Ecto neural progenitor cell (in vitro differentiated cells): ENCODE measurements around the gene PRPF8.
A peak's percentile ranks its signal among the peaks of the same experiment; 100 is the strongest.

Source experiments
- DNase-seq: peaks from one replicate; pipeline ENCODE4 v3.0.0-alpha.2; 2018; ENCODE audit warnings: low spot score

PRPF8 gene

DNA sequence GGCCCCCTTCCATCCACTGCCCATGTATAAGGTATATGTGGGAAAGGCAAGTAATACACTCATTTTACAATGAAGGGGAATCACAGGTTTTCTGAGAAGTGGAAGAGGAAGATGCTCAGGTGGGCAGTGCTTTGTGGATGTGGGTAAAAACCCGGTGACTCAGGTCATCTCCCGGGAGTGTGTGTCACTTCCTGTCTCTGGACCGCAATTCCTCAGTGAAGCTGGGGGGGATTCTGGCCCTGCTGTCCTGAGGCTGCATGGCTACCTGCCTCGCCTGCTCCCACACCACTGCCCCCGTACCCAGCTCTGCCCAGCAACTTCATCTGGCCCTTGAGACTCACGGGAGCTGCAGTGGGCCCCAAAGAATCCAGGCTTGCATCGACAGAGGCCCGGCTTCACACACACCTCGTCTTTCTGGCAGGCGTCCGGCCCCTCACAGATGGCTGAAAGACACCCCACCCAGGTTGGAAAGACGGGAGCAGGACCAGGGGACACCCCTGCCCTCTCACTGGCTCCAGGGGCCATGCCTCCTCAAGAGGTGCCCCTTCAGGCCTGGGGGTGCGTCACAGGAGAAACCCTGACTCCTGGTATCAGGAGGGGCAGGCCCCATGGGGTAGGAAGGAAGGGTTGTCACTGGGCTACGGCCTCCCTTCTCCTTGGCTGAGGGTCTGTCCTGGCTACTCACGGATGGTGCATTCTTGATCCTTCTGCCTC lies 40.0 kb downstream of the PRPF8 start:
- DNase-seq, result peak; percentile 51

DNA sequence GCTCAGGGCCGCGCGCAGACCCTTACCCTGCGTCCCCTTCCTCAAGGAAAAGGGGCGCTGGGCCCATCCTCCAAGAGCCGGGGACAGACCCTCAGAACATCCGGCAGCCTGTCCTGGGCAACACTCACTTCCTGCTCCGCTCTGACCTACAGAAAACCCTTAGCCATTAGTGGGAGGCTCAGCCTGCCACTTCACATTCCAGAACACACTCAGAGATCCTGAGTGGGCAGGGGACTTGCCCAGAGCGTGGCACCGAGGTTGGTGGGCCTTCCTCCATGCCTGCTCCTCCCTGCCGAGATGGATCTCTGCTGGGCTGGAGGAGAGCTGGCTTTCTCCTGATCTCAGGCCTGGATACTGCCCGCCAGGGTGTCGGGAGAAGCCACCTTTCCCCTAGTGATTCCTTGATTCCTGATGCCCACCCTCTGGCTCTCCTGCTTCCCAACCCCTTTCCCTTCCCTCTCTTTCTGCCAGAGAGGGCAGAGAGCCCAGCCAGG lies 40.6 kb downstream of the PRPF8 start:
- no peak for DNase-seq

DNA sequence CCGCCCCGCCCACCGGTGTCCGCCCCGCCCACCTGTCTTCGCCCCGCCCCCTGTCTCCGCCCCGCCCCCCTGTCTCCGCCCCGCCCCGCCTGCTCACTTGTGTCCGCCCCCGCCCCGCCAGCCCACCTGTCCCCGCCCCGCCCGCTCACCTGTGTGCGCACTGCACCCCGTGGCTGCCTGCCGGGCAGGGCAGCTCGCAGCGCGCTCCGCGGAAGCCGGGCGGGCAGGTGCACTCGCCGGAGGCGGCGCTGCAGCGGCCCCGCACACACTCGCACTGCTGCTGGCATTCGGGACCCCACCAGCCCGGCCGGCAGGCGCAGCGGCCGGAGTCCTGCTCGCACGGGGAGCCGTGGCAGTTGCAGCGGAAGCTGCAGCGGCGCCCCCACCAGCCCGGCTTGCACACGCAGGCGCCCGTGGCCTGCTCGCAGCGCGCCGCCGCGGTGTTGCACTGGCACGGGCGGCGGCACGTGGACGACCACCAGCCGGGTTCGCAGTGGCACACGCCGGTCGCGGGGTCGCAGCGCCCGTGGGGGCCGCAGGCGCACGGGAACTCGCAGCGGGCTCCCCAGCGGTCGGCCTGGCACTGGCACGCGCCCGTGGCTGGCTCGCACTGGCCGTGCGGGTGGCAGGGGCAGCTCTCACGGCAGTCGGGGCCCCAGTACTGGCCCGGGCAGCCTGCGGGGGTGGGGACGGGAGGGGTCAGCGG lies 41.2 kb downstream of the PRPF8 start:
- peak; percentile 85 for DNase-seq

DNA sequence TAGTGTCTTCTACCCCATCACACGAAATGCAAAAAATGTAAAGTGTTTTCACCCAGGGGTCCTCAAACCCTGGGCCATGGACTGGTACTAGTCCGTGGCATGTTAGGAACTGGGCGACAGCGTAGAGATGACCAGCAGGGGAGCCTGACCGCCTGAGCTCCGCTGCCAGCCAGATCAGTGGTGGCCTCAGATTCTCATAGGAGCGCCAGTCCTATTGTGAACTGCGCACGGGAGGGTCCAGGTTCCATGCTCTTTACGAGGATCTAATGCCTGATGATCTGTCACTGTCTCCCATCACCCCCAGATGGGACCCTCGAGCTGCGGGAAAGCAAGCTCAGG lies 43.6 kb downstream of the PRPF8 start:
- DNase-seq, result no peak

DNA sequence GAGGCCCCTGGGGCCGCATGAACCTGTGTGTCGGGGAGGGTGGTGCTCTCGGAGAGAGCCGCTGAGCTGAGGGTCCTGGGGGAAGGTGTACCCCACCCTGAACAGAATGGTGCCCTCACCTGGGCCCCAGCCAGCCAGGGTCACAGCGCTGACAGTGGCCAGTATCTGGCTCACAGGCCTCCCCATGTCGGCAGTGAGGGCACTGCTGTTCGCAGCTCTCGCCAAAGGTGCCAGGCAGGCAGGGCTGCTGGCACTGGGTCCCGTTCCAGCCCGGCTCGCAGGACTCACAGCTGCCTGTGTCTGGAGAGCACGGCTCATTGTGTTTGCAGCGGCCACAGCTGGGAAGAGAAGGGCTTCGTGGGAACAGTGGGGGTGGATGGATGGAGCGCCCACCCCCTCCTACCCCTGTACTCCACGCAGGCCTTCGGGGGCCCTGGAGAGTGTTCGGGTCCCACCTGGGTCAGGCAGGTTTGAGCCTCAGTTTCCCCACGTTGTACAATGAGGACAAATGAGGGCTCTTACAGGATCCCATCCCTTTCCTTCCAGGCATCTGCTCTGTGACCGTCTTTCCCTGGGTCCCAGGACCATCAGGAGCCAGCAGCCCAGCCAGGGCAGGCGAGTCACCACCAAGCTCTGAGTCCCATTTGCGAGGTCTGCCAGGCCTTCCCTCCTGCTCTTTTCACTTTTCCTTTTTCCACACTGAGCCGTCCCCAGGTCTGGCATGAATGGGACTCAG lies 44.2 kb downstream of the PRPF8 start:
- no peak for DNase-seq

DNA sequence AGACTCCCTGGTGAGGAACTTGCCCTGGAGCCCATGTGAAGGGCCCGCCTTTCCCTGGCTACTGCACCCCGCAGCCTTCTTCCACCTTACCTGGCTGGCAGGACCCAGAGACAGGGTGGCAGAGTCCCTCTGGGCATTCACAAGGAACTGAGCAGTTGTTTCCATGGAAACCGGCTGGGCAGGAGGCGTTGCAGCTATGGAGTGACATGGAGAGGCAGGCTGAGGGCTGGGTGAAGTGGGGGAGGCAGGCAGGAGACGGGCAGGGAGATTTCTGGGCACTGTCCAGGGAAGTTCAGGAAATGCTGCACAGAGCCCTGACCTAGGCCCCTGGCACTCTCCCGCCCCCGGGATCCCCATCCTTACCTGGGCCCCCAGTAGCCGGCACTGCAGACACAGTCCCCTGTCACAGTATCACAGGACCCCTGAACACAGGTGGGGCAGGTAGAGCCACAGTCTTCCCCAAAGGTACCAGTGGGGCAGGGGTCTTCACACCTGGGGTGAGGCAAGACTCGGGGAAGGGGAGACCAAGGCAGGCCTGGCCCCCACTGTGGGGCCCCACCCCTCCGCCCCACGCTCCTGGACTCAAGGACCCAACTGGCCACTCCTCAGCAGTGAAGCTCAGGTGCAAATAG lies 45.0 kb downstream of the PRPF8 start:
- DNase-seq, result peak; percentile 58

DNA sequence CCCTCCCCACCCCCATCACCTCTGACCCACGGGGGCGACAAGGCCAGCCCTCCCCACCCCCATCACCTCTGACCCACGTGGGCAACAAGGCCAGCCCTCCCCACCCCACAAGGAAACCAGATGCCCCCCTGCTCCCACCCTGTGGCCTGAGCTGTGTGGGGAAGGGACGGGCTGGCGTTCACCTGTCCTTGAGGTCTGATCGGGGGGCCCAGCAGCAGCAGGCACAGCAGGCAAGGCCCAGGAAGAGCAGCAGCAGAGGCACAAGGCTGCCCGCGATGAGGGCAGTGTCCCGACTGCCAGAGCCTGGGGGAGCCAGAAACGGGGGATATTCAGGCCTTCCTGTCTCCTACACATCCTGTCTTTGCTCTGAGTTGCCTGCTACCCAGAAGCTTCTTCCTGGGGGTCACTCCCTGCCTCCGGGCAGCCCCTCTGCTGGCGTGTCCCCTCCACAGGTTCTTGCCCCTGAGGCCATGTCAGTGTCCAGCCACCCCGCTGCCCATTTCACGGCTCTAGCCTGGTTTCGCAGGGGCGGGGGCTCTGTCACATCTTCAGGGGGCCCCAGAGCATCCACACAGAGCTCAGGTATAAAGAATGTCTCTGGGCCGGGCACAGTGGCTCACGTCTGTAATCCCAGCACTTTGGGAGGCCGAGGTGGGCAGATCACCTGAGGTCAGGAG lies 45.9 kb downstream of the PRPF8 start:
- peak; percentile 52 for DNase-seq

DNA sequence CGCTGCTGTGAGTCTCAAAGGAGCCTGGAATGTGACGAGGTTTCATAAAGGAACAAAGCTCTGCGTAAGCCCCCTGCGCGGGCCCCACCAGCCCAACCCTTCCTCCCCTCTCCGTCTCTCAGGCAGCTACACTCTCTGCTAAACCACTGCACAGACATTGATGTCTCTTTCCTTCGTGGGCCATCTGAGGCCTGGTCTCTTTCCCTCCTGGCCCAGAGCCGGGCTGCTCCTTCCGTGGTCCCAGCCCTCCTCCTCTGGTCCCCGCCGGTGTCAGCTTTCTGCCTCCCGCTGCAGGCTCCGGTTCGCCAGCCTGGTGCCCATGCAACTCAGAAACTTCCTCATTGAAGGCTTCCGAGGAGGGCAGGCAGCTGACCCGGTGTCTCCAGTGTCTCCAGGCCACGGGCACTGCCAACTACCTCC lies 46.5 kb downstream of the PRPF8 start:
- DNase-seq, result peak; percentile 66

DNA sequence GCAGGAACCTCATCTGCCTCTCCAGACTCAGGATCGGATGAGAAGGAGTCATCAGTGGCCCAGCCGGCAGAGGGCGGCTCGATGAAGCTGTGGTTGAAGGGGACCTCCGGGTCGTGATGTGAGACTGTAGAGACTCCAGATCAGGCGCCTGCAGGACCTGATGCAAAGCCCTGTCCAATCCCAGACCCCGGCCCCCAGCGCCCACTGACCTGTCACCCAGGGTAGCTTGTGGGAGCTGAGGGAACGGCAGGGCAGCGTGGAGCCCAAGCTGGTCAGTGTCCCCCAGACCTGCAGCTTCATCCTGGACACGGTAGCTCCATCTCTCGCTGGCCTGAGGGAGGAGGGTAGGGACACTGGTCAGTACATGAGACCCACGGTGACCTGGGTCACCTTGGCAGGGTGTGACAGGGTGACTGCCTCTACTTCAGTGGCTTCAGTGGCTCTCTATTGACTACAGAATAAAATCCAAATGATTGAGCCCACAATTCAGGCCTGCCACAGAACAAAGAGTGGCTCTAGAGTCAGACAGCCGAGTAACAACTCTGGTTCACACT lies 47.9 kb downstream of the PRPF8 start:
- no peak for DNase-seq

DNA sequence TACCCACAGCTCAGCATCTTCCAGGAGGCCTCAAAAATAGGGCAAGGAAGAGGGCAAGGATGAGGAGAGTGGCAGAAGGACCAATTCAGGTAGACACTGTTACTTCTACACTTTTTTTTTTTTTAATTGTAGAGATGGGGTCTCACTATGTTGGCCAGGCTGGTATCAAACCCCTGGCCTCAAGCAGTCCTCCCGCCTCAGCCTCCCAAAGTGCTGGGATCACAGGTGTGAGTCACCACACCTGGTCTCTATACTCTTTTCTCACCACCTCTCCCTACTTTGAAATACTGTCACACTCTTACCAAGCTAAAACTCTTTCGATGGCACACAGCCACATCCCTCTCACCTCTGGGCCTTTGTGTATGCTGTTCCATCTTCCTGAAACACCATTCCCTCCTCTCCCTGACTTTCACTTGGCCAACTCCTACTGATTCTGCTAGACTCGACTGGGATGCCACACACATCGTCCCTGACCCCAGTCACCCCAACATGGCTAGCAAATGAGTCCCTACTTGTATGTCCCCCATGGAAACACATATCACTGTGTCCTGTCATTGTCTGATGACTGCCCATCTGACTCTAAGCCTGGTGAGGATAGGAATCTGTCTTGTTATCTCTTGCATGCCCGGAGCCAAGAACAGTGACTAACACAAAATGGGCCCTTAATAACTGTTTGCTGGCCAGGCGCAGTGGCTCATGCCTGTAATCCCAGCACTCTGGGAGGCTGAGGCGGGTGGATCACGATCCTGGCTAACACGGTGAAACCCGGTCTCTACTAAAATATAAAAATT lies 48.8 kb downstream of the PRPF8 start:
- DNase-seq, result no peak

DNA sequence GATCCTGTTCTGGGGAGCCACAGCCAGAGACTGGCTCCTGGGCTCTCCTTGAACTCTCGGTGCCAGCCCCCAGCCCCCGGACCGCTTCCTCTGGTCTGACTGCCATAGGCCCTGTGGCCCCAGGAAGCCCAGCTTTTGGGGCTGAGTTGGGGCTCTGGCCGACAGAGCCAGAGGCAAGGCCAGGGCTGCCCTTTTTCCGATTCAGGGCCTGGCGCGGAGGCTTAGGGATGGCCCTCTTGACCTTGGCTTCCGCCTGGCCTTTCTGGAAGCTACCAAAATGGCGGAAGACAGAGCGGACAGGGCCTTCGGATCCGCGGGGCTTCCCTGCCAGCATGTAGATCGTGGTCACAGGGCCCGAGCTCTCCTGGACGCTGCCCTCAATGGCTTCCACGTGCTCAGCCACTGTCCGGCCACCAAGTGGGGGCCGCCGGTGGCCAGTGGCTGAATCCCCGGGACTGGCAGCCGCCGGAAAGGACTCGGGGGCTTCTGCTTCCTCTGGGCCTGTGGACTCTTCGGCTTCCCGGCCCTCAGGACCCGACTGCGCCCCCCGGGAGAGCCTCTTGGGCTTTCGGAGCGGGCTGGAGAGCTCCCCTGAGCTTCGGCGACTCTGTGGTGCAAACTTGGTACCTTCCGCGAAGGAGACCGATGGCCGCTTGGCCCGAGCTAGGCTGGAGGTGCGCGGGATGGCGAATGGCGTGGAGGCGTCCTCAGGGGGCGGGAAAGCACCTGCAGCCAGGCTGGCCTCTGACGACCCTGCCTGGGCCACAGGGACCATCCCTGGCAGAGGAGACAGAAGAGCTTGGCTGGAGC lies 49.6 kb downstream of the PRPF8 start:
- no peak for DNase-seq

DNA sequence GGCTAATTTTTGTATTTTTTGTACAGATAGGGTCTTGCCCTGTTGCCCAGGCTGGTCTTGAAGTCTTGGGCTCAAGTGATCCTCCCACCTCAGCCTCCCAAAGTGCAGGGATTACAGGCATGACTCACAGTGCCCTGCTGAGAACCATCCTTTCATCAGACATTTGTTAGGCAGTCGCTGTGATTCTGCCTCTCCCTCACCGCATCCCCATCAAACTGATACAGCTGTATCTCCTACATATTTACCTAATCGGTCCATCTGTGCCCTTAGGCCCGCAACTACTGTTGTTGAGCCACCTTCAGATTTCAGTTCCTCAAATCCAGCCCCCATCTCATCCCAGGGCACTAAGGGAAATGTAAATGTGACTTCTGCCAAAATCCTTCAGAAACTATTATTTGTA lies 54.0 kb downstream of the PRPF8 start:
- DNase-seq, result no peak

DNA sequence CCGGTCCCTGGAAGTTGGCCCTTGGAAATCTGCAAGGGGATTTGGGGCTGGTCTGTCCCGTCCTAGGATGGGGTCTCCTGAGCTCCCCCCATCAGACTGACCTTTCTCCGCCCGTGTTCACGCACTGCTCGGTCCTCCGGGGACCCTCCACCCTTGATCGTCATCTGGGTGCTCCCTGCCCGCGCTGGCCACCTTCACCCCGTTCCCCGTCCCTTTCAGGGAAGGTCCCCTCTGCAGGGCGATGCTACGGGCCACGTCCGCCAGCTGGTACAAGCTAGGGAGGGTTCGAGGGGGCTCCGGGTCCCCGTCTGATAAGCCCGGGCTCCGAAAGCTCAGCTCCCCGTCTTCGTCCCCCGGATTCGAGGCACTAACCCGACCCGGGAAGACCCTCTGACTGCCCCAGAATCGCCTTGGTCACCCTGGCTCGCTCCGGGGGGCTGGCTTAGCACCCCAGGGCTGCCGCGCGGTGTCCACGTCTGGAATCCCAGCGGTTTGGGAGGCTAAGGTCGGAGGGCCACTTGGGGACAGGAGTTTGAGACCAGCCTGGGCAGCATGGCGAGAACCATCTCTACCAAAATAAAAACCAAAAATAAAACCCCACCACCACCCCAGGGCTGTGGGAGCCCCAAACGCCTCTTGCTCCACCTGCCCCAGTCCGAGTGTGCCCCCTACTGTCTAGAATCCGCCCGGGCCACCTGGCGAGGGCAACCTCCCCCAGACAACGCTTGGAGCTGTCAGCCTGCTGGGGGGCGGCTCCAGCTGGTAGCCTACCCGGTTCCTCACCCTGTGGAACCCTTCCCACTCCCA lies 55.0 kb downstream of the PRPF8 start:
- DNase-seq, result peak; percentile 76

DNA sequence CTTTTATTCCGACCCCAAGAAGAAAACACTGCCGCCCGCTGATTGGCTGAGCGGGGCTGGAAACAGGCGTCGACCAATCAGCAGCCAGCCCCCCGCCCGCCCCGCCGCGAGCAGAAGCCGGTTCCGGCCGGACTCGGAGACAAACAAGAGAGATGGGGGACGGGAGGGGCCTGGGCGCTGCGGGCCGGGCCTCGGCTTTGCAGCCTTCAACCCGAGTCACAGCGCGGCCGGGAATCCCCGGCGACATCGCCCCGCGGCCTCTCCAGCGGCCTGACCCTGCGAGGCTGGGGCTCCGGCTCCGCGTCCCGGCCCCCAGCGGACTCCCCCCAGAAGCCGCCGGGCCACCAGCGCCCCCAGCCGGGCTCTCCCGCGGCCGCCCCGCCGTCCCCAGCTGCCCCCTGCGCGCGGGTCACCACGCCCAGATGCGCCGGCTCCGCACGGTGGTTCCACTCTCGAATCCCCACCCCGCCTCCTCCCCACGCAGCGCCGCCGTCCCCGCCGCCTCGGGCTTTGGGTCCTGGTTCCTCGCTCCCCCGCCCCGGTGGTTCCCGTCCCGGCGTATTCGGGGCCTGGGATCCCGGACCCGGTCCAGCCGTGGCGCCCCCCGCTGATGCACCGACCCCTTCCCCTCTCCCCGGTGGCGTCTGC lies 55.7 kb downstream of the PRPF8 start:
- DNase-seq, result peak; percentile 100

DNA sequence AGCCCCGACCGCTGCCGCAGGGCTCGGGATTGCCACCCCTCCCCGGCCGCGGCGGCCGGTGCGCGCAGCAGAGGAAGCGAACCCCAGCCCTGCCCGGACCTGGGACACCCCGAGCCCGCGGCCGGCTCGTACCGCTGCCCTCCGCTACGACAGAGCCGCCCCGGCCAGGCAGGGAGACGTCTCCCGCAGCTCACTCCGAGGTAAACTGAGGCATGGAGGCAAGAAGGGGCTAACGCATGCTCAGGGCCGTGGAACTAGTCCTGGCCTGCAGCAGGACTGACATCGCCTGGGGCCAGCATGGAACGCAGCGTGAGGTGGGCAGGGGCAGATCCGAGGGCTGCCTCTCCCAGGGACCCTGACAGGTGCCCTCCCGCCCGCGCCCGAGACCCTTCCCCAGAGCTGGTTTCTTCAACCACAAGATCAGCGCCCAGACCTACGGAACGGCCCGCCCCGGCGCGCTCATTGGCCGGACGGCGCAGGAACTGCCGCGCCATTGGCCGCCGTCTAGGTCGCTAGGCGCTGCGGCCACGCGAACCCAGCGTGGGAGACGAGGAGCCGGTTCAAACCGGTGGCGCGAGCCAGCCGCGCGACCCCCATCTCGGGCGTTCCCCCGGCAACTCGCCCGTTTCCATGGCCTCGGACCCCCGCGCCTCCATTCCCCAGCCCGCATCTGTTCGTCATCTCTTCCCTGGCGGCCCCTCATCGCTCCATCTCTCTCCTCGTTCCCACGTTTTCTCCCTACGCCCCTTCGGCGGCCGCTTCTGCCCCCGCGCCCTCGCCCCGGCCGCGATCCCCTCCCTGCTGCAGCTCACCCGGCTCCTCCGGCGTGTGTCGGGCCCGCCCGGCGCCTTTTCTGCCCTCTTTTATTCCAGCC lies 56.4 kb downstream of the PRPF8 start, which contains the start of gene SLC43A2:
SLC43A2 (minus strand) TSS at position 853 of the 874 bp plus-strand sequence. CDS start 960 bp downstream, outside the sequence.
- peak; percentile 98 for DNase-seq

DNA sequence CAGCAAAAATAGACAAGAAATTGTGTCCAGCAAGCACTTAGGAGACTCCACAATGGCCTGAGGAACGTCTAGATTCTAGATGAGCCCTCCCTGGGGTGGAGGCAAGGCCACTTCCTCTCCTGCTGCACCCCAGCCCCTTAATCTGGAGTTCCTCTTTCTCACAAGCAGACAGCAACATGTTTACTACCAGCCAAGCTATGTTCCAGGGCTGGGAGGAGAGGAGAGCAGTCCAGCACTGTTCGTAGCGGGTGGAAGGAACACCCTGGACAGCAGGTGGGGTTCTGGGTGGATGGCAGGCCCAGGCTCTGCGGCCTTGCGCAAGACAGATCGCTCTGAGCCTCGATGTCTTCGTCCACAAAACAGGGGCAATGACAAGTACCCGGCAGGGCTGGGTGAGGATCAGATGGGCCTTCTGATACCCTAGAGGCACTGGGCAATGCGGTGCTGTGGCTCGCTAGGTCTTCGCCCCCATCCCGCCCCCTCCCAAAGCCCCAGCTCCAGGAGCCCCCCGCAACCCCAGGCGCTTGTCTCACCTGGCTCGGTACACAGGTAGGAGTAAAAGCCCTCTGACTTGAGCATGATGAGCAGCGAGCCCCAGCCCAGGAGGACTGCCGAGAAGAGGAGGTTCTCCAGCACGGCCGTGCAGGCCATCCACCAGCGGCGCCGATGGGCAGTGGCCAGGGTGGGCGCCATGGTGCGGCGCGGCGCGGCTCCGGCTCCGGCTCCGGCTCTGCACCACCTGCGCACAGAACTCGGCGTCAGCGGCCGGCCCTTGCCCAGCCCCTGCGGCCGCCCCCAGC lies 57.3 kb downstream of the PRPF8 start:
- DNase-seq, result no peak

DNA sequence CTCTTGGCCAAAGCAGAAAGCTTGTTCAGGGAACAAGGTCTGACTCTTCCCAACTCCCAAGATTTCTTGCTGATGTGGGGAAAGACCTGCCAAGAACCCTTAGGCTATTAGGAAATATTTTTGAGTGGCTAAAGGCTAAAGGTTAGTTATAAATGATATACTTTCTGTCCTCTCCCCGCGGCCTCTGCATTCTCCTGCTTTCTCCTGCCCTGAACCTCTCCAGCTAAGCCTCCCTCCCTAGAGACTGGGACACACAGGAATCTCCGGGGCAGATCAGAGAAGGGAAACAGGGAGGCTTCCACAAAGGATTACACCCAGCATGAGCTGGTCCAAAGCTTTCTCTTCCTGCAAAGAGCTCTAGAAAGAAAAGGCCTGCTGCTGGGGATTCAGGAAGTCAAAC lies 58.3 kb downstream of the PRPF8 start:
- DNase-seq, result peak; percentile 69
